Measurements from ENCODE around the gene RTL9.

DNA sequence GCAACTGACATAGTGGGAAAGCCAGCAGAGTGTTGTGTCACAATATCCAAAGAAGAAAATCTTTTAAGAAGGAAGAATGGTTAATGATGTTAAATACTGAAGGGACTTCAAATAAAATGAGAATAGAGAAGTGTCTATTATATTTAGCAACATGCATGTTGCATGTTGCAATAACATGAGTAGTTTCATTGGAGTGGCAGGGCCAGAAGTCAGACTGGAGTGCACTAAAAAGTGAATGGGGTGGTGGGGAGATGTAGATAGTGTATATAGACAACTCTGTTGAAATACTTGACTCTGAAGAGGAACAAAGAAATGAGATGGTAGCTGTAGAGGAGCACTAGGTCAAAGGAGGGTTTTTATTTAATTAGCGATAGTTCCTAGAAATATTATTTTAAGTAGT is 31.3 kb upstream of the RTL9 start:
- TF ChIP-seq, protein P1, sequence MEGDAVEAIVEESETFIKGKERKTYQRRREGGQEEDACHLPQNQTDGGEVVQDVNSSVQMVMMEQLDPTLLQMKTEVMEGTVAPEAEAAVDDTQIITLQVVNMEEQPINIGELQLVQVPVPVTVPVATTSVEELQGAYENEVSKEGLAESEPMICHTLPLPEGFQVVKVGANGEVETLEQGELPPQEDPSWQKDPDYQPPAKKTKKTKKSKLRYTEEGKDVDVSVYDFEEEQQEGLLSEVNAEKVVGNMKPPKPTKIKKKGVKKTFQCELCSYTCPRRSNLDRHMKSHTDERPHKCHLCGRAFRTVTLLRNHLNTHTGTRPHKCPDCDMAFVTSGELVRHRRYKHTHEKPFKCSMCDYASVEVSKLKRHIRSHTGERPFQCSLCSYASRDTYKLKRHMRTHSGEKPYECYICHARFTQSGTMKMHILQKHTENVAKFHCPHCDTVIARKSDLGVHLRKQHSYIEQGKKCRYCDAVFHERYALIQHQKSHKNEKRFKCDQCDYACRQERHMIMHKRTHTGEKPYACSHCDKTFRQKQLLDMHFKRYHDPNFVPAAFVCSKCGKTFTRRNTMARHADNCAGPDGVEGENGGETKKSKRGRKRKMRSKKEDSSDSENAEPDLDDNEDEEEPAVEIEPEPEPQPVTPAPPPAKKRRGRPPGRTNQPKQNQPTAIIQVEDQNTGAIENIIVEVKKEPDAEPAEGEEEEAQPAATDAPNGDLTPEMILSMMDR (conservative IDR thresholded peaks at IDR 0.05 in 1 of 2, IDR thresholded peaks at IDR 0.05 in 1 of 2; ENCODE audit: extremely low read depth in 1 of 2, insufficient read depth in 1 of 2, low read depth in 1 of 2, low read length in 2 of 2): no peak
- TF ChIP-seq EZH2 (IDR thresholded peaks at IDR 0.05; ENCODE audit: borderline replicate concordance, low read length): no peak

Measured in mammary epithelial cell (primary cell).